GM18498 (cell line): ENCODE data around the gene ZFYVE9.

ENCODE experiments used
- ATAC-seq: cut with Tn5 transposase; IDR thresholded peaks from one replicate; pipeline ENCODE4 v1.9.1; 2021; ENCODE audit warnings: mild to moderate bottlenecking, moderate library complexity; ENCODE audit not compliant: unreplicated experiment

The ZFYVE9 gene

DNA sequence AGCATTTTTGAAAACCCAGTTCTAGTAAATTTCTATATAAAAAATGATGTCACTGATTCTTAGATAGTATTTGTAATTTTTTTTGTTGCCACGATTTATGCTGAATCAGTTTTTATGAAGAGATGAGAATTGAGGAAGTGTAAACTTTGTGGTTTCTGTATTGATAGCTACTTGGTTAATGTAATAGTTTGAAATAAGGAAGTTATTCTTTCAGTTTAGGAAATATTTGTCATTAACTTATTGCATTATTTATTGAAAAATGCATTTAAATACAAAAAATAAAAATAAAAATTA, 97.8 kb downstream of the ZFYVE9 start:
- ATAC-seq: peak; percentile 52

DNA sequence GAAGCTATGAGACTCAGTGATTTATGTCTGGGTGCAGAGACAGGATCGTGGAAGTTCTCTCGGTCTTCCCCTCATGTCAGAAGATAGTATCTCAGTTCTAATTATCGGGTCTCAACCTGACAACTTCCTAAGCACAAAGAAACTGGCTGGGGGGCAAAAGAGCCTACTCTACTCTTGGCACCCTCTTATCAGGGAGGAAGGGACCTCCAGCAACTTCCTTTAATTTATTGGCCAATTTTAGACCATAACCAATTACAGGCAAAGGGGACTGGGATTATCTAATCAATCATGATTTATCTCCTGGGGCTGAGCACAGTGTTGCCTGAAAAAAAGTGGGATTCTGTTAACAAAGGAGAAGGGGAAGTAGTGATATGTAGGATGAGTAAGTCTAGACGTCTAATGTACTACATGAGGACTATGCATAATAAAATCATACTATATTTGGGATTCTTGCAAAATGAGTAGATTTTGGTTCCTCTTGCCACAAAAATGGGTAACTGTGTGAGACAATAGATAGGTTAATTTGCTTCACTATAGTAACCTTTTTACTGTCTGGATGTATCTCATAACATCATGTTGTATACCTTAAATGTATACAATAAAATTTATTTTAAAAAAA, 98.8 kb downstream of the ZFYVE9 start:
- no peak for ATAC-seq

DNA sequence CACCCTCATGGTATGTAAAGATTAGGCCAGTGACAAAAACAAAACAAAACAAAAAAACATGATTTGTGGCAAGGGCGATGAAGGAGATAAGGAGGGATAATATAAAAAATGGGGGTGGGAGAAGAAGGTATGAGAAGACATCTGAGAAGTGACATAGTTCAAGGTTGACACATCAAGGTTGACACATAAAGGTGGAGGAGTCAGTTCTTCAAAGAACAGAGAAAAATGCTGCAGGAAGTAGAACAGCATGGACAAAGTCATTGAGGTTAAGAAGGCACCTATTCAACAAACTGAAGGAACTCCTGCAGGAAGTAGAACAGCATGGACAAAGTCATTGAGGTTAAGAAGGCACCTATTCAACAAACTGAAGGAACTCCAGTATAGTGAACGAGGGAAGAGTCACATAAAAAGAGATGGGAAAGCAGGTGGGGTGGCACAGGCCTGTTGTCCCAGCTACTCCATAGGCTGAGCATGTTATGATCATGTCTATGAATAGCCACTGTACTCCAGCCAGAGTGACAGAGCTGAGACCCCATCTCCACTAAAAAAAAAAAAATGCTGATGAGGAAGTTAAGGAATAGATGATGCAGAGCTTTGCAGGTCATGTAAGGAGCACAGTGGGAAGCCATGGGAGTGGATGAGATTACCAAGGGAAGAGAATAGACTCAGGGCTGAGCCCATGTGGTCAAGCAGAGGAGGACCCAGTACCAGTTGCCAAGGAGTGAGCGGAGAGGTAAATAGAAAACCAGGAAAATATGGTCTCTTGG, 101.5 kb downstream of the ZFYVE9 start:
- ATAC-seq: no peak

DNA sequence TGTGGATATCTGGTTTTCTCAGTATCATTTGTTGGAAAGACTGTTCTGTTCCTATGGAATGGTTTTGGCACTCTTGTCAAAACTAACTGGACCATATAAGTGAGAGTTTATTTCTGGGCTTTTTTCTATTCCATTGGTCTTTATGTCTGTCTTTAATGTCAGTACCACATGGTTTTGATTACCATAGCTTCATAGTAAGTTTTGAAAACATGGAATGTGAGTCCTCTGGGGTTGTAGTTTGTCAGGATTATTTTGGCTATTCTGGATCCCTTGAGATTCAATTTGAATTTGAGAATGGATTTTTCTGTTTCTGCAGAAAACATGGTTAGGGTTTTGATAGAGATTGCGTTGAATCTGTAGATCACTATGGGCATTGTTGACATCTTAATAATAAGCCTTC, 107.9 kb downstream of the ZFYVE9 start:
- no peak for ATAC-seq

DNA sequence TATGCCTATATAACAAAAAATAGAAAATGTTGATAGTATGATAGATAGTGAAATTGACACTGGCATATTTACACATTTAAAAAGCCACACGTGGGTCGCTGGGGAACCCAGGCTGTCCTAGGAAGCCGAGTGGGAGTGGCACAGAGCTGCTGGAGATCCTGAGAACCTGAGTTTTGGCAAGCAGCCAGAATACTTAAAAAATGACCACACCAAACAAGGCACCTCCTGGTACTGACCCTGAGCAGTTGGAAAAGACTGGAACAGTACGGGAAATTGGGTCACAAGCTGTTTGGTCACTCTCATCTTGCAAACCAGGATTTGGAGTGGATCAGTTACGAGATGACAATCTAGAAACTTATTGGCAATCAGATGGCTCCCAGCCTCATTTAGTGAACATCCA, 111.5 kb downstream of the ZFYVE9 start:
- ATAC-seq: no peak

DNA sequence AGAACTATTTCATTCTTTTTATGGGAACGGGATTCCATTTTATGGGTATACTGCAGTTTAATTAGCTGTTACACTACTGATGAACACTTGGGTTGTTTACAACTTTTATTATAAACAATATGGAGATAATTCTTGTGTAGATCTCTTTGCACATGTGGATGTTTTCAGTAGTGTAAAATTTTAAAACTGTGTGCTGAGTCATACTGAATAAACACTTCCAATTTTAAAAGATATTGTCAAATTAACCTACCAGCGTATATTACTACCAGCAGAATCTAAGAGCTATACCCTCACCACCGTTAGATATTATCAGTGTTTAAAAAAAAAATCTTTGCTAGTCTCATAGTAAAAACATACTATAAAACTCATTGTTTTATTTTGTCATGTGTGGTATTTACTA, 118.0 kb downstream of the ZFYVE9 start:
- no peak for ATAC-seq

DNA sequence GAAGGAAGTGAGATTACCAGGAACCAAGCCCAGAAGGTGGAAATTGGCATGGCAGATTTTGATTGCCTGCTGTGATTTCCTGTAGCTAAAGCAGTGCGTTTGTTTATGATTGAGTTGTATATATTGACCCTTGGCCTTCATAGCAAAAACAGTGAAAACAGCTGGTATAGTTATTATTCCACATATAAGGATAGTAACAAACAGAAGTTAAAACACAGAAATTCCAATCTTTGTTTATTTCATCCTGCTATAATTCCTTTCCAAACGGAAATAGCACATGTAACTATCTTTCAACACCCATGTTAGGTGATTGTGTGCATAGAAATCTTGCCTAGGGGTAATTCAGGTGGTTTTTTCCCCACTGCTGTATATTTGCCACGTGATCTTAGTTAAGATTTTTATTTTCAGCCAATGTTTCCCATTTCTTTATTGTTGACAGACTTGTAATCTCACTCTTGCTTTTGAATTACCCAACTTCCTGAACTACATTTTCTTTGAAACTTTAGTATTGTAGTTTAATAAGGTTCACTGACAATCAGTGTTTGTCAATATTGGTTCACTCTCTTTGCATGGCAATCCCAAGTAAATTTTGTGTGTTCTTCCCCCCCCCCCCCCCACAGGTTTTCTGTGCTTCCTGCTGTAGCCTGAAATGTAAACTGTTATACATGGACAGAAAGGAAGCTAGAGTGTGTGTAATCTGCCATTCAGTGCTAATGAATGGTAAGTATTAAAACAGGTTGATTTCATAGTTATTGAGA, 121.4 kb downstream of the ZFYVE9 start:
- ATAC-seq: no peak

DNA sequence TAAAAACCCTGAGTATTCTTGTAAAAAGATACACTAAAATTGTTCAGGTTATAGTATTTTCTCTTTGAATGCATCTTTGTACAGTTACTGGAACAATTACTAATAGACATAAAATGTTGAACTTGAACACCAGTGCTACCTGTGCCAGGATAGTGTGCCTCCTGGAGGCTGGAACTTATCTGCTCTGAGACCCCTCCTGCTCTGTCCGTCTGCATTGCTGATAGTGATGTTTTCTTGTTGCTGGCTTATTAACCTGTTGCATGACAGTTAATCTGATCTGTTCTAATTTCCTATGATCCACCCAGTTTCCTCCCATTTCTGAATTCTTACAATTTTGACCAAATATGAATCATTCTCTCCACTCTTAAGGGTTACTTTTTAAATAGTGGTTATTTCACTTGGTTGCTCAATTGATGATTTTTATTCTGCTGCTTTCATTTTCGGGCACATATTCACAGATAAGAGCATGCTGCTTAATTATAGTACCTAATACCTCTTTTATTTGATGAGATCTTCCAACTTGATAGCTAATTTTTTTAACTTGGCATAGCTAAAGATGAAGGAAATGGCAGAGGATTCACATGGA, 122.7 kb downstream of the ZFYVE9 start:
- no peak for ATAC-seq

DNA sequence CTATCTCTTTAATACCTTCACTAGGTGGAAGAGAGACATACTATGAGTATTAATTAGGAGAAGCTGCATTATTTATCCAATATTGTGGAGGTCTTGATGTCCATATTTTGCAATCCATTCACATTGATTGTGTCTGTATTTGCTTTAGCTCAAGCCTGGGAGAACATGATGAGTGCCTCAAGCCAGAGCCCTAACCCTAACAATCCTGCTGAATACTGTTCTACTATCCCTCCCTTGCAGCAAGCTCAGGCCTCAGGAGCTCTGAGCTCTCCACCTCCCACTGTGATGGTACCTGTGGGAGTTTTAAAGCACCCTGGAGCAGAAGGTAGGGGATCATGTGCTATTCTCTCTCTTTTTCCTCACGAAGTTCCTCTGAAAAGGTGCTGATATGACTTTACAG, 124.6 kb downstream of the ZFYVE9 start:
- ATAC-seq: no peak

DNA sequence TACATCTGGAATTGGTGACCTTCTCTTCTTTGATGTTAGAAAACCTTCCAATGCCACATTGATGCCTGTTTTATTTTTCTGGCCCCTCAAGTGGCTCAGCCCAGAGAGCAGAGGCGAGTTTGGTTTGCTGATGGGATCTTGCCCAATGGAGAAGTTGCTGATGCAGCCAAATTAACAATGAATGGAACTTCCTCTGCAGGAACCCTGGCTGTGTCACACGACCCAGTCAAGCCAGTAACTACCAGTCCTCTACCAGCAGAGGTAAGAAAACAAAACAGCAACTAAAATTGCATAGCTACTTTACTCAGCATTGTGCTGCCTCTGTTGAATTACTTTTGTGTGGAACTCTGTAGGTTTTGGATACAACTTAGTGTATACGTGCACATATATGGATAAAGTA, 126.5 kb downstream of the ZFYVE9 start:
- no peak for ATAC-seq

DNA sequence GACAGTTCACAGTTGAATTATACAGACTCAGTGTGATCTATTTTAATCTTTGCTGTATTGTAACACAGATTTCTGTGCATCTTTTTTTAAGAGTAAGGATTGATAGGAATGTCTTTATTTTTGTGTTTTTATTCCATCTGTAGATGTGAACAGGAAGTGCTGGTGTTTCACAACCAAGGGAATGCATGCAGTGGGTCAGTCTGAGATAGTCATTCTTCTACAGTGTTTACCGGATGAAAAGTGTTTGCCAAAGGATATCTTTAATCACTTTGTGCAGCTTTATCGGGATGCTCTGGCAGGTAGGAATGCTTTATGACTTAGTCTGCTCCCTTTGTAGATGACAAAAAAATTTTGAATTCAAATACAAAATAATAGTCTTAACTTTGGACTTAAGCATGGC, 139.6 kb downstream of the ZFYVE9 start:
- no peak for ATAC-seq

DNA sequence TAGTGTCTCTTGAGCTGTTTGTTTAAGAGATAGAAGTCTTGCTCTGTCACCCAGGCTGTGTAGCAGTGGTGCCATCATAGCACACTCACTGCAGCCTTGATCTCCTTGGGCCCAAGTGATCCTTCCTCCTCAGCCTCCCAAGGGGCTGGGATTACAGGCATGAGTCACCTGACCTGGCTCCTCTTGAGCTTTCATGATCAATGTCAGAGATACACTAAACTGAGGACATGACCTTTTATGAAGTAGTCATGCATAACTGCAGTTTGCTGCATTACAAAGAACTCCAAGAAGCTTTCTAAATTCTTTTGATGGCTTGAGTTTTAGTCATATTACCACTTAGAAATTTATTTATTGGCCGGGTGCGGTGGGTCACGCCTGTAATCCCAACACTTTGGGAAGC, 146.4 kb downstream of the ZFYVE9 start:
- ATAC-seq: no peak

DNA sequence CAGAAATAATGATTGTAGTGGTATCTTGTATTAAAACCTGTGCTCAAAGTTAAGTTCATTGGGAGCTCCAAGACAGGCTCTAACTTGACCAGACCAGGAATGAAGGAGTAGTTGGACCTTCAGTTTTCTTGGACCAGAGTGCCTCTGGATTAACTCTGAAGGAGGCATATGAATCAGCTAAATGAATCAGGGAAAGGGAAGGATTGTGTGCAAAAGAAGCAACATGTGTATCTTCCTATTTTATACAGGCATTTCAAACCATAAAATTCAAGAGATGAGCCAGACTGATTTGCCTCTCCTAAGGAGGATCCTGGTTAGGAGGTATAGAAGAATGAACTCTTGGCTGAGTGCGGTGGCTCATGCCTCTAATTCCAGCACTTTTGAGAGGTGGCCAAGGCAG, 152.7 kb downstream of the ZFYVE9 start:
- no peak for ATAC-seq

DNA sequence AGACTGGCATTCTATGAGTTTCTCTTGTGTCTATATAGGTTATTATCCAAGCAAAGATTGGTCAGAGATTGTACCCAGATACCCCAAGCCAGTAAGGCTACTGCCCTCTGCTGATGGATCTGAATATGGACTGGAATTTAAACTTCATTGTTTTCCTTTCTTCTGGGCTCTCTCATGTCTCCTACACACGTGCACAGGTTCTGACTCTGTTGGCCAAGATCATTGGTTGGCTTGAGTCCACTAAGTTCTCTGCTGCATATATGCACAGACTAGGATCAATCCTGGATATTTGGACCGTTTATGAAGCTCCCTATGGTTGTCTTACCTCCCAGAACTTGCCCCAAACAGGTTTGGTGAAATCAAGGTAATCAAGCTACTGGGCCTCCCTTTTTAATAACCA, 154.5 kb downstream of the ZFYVE9 start:
- no peak for ATAC-seq

DNA sequence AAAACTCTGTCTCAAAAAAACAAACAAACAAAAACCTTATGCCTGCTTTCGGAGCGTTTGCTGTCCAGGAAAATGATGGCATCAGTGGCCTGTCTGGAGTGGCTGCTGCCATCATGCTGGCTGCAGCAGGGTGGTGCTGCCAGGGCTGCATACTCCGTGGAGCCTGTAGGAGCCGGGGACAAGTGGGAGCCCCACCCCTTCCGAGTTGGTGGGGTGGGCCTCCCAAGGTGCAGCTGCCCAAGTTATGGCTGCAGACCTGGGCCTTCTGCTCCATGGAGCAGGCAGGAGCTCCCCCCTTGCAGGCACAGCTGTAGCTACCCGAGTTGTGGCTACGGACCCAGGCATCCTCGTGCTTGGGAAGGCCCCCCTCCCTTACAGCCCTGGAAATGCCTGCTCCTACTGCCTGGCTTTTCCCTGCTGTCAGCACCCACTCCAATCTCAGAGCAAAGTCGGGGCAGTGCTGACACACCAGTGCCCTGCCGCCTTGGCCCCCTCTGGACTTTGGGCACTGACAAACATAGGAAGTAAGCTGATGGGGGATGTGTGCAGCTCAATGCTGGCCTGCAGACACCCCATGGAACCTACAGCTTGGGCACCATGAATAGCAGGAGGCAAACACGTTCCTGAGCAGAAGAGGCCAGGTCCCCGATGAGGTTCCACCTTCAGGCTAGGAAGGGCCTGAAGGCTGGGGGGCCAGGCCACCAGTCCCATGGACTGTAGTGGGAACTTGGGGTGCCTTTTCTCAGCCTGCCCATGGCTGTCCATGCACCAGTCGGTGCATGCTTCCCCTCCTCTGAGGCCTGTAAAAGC, 163.7 kb downstream of the ZFYVE9 start:
- no peak for ATAC-seq

DNA sequence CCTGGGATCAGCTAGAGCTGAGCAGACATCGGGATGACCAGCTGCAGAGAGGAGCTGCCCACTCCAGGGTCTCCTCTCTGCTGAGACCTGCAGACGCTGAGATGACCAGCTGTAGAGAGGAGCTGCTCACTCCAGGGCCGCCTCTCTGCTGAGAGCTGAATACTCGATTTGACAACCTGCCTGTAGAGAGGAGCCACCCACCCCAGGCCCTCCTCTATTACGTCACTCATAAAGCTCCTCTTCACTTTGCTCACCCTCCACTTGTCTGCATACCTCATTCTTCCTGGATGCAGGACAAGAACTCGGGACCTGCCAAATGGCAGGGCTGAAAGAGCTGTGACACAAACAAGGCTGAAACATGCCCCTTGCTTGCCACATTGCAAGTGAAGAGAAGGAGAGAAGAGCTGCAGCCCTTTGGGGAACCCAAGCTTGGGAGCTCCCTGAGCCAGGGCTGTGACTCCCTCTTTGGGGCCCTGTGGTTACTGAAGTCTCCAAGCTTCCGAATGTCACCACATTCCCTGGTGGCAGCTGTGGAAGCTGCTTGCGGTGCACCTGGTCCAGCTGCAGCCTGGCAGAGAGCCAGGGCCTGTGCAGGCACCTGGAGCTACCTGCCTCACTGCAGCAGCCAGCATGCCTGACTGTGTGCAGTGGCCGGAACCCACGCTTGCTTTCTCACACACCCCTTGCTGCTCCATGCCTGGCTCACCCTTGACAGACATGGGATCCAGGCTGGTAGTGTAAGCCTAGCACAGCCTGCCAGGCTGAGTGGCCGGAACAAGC, 164.5 kb downstream of the ZFYVE9 start:
- ATAC-seq: no peak

DNA sequence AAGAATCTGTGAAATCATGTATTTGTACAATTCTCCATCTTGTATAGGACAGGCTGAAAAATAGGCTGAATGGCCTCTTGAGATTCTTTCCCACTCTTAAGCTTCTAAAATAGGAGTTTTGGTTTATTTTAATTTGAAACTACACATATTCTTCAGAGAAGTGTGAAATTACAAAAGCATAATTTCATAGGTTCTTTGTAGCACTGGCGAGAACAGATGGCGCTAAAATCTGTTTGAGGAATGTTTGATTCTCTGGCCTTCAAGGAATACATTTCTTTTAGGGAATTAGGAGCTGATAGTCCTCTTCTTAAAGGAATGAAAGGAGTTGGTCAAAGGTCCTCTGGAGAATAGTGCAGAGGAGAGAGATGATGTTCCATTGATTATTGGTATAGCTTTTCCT, 179.2 kb downstream of the ZFYVE9 start:
- ATAC-seq: no peak

DNA sequence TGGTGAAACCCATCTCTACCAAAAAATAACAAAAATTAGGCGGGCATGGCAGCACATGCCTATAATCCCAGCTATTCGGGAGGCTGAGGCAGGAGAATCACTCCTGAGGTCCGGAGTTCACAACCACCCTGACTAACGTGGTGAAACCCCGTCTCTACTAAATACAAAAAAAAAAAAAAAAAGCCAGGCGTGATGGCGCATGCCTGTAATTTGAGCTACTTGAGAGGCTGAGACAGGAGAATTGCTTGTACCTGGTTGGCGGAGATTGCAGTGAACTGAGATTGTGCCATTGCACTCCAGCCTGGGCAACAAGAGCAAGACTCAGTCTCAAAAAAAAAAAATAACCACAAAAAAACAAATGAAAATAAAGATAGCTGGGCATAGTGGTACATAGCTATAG, 181.8 kb downstream of the ZFYVE9 start:
- no peak for ATAC-seq

DNA sequence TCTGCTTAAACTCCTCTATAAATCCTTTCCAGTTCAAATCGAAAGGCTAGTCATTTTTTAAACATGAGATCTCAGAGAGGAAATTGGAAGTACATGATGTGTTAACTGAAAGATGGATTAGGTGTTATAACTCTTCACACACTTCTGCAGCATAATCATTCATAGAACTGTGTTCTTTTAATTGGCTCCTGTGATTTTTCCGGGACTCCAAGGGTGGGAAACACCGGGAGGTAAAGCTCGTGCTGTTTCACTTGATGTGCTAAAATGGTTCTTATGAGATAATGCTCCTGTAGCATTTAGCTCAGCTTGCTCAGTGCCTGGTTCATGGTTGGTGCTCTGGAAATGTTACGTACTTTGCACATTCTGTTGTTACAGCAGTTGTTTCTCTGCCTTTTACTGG, 183.9 kb downstream of the ZFYVE9 start:
- no peak for ATAC-seq

DNA sequence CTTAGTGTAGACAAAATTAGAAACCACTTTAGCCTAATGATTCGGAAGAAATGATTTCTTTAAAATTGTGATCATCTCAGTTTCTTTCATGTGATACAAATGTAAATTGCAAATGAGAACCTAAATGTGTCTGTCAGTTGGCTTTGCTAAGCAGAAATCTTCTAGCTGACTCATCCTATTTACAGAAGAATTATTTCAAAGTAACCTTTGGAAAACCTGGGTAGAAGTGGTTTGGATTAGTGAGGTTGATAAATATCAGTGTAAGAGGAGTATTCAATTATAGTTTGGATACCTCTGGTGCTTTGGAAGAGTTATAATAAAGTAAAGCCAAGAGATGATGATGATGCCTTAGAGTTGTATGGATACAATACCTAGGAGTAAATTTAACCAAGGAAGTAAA, 186.7 kb downstream of the ZFYVE9 start:
- ATAC-seq: no peak
